GM23338 (cell line): ENCODE measurements around the gene HK2.

Experiments
- CREB1 ChIP-seq: fragments of 250-450 bp; sonication (Bioruptor Pico); IDR thresholded peaks from 2 replicates; pipeline ENCODE4 v1.5.0; 2020; ENCODE audit warnings: low read depth, mild to moderate bottlenecking, moderate library complexity
- EZH2 ChIP-seq: fragments of 200-600 bp; sonication (generic); IDR thresholded peaks from one replicate; pipeline ENCODE4 v1.8.0; 2017; ENCODE audit warnings: antibody characterized with exemption, mild to moderate bottlenecking, low read depth; ENCODE audit not compliant: unreplicated experiment
- EZH2phosphoT487 ChIP-seq: fragments of 200-600 bp; sonication (generic); IDR thresholded peaks from one replicate; pipeline ENCODE4 v1.8.1; 2018; ENCODE audit warnings: antibody characterized with exemption; ENCODE audit not compliant: unreplicated experiment
- JUNB ChIP-seq: IDR thresholded peaks from one replicate; pipeline ENCODE4 v1.6.1; 2016; ENCODE audit warnings: antibody characterized with exemption; ENCODE audit not compliant: unreplicated experiment
- POLR2AphosphoS5 ChIP-seq: IDR thresholded peaks from 2 replicates; pipeline ENCODE4 v1.6.1; 2016; ENCODE audit warnings: antibody characterized with exemption, low read depth
- ZNF114 ChIP-seq: fragments of 250-450 bp; sonication (Bioruptor Pico); IDR thresholded peaks from 2 replicates; pipeline ENCODE4 v1.5.0; 2020; ENCODE audit warnings: mild to moderate bottlenecking, moderate library complexity
- ZNF331 ChIP-seq: fragments of 250-450 bp; sonication (Bioruptor Pico); IDR thresholded peaks from 2 replicates; pipeline ENCODE4 v1.5.0; 2020; ENCODE audit warnings: low read depth, mild to moderate bottlenecking, moderate library complexity
- TF ChIP-seq, protein P1 (sequence below), 2 experiments: fragments of 200-600 bp in 1 of 2; sonication (generic) in 1 of 2; conservative IDR thresholded peaks; 2 replicates each; pipeline versions ENCODE4 v1.5.1 to v1.6.1; 2016 to 2017; ENCODE audit warnings: antibody characterized with exemption in 2 of 2, low read depth in 2 of 2, mild to moderate bottlenecking in 2 of 2, moderate library complexity in 1 of 2
- TF ChIP-seq, protein P2 (sequence below): IDR thresholded peaks from one replicate; pipeline ENCODE4 v1.6.1; 2018; ENCODE audit warnings: antibody characterized with exemption; ENCODE audit not compliant: unreplicated experiment
- TF ChIP-seq, protein P3 (sequence below): IDR thresholded peaks from 2 replicates; pipeline ENCODE4 v1.6.1; 2016; ENCODE audit warnings: antibody characterized with exemption
- TF ChIP-seq, protein P4 (sequence below): fragments of 250-450 bp; sonication (Bioruptor Pico); IDR thresholded peaks from 2 replicates; pipeline ENCODE4 v1.5.0; 2020; ENCODE audit warnings: mild to moderate bottlenecking, moderate library complexity

DNA sequence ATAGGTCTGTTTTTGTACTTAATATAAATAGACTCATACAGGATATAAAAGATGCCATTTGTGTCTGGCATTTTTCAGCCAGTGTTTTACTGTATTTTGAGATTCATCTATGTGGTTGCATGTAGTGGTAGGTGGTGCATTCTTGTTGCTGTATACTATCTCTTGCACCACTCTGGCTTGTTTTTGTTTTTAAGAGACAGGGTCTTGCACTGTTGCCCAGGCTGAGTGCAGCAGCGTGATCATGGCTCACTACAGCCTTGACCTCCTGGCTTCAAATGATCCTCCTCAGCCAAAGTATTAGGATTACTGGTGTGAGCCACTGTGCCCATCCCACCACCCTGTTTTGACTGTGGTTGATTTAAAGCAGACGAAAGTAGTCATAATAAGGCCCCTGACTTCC is 12.6 kb downstream of the HK2 start:
- TF ChIP-seq, protein P1, sequence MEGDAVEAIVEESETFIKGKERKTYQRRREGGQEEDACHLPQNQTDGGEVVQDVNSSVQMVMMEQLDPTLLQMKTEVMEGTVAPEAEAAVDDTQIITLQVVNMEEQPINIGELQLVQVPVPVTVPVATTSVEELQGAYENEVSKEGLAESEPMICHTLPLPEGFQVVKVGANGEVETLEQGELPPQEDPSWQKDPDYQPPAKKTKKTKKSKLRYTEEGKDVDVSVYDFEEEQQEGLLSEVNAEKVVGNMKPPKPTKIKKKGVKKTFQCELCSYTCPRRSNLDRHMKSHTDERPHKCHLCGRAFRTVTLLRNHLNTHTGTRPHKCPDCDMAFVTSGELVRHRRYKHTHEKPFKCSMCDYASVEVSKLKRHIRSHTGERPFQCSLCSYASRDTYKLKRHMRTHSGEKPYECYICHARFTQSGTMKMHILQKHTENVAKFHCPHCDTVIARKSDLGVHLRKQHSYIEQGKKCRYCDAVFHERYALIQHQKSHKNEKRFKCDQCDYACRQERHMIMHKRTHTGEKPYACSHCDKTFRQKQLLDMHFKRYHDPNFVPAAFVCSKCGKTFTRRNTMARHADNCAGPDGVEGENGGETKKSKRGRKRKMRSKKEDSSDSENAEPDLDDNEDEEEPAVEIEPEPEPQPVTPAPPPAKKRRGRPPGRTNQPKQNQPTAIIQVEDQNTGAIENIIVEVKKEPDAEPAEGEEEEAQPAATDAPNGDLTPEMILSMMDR (conservative IDR thresholded peaks at IDR 0.05; ENCODE audit: low read depth in 2 of 2) = no peak
- TF ChIP-seq POLR2AphosphoS5 (no peak), EZH2phosphoT487 (no peak), CREB1 (CRISPR knock-in tag) (no peak), ZNF331 (no peak), EZH2 (no peak), JUNB (no peak), ZNF114 (CRISPR knock-in tag) (no peak)
- TF ChIP-seq, protein P2, sequence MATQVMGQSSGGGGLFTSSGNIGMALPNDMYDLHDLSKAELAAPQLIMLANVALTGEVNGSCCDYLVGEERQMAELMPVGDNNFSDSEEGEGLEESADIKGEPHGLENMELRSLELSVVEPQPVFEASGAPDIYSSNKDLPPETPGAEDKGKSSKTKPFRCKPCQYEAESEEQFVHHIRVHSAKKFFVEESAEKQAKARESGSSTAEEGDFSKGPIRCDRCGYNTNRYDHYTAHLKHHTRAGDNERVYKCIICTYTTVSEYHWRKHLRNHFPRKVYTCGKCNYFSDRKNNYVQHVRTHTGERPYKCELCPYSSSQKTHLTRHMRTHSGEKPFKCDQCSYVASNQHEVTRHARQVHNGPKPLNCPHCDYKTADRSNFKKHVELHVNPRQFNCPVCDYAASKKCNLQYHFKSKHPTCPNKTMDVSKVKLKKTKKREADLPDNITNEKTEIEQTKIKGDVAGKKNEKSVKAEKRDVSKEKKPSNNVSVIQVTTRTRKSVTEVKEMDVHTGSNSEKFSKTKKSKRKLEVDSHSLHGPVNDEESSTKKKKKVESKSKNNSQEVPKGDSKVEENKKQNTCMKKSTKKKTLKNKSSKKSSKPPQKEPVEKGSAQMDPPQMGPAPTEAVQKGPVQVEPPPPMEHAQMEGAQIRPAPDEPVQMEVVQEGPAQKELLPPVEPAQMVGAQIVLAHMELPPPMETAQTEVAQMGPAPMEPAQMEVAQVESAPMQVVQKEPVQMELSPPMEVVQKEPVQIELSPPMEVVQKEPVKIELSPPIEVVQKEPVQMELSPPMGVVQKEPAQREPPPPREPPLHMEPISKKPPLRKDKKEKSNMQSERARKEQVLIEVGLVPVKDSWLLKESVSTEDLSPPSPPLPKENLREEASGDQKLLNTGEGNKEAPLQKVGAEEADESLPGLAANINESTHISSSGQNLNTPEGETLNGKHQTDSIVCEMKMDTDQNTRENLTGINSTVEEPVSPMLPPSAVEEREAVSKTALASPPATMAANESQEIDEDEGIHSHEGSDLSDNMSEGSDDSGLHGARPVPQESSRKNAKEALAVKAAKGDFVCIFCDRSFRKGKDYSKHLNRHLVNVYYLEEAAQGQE = no peak
- TF ChIP-seq, protein P3, sequence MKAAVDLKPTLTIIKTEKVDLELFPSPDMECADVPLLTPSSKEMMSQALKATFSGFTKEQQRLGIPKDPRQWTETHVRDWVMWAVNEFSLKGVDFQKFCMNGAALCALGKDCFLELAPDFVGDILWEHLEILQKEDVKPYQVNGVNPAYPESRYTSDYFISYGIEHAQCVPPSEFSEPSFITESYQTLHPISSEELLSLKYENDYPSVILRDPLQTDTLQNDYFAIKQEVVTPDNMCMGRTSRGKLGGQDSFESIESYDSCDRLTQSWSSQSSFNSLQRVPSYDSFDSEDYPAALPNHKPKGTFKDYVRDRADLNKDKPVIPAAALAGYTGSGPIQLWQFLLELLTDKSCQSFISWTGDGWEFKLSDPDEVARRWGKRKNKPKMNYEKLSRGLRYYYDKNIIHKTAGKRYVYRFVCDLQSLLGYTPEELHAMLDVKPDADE = no peak
- TF ChIP-seq, protein P4, sequence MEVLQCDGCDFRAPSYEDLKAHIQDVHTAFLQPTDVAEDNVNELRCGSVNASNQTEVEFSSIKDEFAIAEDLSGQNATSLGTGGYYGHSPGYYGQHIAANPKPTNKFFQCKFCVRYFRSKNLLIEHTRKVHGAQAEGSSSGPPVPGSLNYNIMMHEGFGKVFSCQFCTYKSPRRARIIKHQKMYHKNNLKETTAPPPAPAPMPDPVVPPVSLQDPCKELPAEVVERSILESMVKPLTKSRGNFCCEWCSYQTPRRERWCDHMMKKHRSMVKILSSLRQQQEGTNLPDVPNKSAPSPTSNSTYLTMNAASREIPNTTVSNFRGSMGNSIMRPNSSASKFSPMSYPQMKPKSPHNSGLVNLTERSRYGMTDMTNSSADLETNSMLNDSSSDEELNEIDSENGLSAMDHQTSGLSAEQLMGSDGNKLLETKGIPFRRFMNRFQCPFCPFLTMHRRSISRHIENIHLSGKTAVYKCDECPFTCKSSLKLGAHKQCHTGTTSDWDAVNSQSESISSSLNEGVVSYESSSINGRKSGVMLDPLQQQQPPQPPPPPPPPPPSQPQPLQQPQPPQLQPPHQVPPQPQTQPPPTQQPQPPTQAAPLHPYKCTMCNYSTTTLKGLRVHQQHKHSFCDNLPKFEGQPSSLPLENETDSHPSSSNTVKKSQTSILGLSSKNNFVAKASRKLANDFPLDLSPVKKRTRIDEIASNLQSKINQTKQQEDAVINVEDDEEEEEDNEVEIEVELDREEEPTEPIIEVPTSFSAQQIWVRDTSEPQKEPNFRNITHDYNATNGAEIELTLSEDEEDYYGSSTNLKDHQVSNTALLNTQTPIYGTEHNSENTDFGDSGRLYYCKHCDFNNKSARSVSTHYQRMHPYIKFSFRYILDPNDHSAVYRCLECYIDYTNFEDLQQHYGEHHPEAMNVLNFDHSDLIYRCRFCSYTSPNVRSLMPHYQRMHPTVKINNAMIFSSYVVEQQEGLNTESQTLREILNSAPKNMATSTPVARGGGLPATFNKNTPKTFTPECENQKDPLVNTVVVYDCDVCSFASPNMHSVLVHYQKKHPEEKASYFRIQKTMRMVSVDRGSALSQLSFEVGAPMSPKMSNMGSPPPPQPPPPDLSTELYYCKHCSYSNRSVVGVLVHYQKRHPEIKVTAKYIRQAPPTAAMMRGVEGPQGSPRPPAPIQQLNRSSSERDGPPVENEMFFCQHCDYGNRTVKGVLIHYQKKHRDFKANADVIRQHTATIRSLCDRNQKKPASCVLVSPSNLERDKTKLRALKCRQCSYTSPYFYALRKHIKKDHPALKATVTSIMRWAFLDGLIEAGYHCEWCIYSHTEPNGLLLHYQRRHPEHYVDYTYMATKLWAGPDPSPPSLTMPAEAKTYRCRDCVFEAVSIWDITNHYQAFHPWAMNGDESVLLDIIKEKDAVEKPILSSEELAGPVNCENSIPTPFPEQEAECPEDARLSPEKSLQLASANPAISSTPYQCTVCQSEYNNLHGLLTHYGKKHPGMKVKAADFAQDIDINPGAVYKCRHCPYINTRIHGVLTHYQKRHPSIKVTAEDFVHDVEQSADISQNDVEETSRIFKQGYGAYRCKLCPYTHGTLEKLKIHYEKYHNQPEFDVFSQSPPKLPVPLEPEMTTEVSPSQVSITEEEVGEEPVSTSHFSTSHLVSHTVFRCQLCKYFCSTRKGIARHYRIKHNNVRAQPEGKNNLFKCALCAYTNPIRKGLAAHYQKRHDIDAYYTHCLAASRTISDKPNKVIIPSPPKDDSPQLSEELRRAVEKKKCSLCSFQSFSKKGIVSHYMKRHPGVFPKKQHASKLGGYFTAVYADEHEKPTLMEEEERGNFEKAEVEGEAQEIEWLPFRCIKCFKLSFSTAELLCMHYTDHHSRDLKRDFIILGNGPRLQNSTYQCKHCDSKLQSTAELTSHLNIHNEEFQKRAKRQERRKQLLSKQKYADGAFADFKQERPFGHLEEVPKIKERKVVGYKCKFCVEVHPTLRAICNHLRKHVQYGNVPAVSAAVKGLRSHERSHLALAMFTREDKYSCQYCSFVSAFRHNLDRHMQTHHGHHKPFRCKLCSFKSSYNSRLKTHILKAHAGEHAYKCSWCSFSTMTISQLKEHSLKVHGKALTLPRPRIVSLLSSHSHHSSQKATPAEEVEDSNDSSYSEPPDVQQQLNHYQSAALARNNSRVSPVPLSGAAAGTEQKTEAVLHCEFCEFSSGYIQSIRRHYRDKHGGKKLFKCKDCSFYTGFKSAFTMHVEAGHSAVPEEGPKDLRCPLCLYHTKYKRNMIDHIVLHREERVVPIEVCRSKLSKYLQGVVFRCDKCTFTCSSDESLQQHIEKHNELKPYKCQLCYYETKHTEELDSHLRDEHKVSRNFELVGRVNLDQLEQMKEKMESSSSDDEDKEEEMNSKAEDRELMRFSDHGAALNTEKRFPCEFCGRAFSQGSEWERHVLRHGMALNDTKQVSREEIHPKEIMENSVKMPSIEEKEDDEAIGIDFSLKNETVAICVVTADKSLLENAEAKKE (CRISPR knock-in tag) = no peak
